NCI-H2107 treated with DMSO at 0.1 percent for 48 hours (cell line): ENCODE data around the gene BCKDHA.
"Not testable (repeated sequence)": the region's sequence is repeated elsewhere in the genome, so short reads cannot be mapped to it uniquely, and the experiment has no call there.

Experiments used
- DNase-seq: peaks from one replicate; lab custom pipeline; 2025; ENCODE audit not compliant: unreplicated experiment; lab: John Stamatoyannopoulos, UW

The BCKDHA gene

GRCh38 chr19:41443813-41444455 lies 46.3 kb downstream of the BCKDHA start:
- DNase-seq: no peak

DNA sequence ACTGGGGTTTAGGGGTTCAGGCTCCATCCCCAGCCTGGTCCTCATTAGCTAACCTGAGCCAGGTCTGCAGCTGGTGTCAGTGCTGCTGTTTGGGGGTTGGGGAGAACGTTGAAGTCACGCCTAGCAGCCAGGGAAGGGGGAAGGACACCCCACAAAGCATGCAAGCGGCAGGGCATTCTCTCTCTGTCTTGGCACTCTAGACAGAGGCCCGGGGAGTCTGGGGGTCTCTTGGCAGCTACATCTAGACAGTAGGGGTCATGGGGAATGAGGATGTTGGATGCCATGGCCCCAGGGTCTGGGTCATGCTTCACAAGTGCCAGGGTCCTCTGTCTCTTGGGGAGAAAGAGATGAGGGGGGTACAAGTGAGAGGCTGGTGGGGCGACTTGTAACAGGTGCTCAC lies 48.0 kb downstream of the BCKDHA start:
- no peak for DNase-seq

- no peak for DNase-seq
Measured at GRCh38 chr19:41447732-41448332, 50.2 kb downstream of the BCKDHA start.

DNA sequence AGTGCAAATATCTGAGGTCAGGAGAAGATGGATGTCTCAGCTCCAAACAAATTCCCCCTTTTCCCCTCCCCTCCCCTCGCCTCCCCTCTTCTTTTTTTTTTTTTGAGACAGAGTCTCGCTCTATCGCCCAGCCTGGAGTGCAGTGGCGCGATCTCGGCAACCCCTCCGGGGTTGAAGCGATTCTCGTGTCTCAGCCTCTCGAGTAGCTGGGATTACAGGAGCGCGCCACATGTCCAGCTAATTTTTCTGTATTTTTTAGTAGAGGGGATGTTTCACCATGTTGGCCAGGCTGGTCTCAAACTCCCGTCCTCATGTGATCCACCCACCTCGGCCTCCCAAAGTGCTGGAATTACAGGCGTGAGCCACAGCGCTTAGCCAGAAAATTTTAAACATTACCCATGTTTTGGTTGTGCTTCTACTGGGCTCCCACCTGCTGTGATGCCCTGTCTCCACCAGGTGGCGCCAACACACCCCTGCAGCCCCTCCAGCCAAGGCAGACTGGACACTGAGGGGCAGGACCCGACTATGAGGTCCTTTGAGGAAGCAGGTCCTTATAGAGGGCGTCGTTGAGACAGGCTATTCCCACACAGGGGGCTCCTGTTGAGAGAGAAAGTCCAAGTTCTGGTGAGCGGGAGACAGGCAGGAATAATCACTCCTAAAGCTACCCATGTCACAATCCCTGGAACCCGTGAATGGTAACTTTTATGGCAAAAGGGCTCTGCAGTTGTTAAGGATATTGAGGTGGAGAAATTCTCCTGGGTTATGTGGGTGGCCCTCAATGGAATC lies 51.7 kb downstream of the BCKDHA start:
- no peak for DNase-seq

GRCh38 chr19:41449865-41450178 lies 52.2 kb downstream of the BCKDHA start:
- DNase-seq: no peak

DNA sequence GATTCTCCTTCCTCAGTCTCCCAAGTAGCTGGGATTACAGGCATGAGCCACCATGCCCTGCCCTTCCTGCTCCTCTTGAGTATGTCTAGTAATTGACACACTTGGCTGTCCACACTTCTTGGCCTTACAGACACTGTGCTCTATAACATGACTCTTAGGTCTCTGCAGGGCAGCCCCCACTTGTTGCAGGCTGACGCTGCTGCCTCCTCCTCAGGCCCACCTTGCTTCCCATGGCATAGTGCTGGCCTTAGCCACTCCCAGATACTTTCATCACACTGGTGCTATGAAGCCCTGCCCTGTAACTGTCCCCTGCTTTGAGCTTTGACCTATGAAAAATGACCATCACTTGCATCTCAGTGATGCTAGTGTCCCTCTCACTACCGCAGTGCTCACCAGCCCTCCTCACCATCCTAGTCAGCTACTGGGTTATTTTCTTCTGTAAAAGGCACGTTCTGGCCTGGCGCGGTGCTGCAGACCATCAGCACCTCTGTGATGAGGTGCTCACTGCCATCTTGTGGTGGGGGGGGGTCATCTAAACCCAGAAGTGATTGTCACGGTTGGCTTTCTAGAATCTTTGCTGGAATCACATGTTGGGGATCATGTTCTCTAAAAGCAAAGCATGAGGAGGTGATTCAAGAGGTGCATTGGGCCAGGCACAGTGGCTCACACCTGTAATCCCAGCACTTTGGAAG lies 55.1 kb downstream of the BCKDHA start:
- DNase-seq: no peak

DNA sequence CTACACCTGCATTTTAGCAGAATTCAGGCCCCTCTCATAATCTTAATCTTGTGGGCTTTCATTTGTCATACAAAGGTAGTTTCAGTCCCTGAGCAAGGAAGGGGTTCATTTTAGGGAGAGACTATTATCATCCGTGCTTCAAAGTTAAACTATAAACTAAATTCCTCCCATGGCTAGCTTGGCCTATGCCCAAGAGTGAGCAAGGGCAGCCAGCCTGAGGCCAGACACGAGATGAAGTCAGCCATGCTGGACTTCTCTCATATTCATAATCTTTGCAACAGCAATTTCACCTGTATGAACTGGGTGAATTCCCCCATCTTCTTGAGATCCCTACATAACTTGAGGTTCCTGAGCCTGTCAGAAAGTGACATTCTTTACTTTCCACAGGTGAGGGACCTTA lies 58.3 kb downstream of the BCKDHA start:
- DNase-seq: no peak

DNA sequence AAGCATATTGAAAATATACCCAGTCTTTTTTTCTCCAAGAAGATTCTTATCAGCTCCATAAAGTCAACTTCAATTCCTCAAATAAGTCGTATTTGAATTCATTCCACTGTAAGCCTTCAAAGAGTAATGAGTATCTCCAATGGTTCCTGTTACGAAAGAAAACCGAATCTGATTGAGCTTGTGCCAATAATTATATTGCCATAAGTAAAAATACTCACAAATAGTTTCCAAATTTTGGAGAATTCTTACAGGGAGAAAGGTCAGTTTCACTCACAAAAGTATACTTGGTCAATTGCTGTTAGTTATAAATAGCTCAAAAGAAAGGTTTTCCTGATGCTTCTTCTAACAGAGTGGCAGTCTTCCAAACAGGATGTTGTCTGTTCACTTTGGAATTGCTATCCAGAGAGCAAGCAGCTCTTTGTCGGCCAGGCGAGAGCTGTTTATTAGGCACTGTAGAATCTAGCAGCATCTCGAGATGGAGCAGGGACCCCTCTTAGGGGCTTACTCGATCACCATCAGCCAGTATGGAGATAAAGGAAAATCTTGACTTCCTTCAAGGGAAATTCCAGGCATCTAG lies 58.8 kb downstream of the BCKDHA start:
- no peak for DNase-seq

DNA sequence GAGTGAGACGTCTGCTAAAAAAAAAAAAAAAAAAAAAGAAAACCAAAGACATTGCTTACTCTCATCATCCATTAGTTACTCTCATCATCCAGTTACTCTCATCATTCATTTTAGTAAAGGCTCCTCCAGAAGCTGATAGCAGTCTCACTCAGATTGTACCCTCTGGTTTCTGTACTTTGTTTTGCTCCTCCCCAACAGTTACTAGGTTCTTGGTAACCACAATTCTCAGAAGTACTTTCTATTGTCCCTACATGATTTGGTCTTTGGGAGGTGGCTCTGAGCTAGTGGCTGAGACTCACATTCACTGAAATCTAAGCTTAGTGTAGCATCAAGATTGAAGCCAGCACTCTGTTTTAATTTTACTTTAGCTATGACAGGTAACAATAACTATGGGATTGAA lies 59.6 kb downstream of the BCKDHA start:
- DNase-seq: no peak

- no peak for DNase-seq
Measured at GRCh38 chr19:41462497-41462896, 64.9 kb downstream of the BCKDHA start.

DNA sequence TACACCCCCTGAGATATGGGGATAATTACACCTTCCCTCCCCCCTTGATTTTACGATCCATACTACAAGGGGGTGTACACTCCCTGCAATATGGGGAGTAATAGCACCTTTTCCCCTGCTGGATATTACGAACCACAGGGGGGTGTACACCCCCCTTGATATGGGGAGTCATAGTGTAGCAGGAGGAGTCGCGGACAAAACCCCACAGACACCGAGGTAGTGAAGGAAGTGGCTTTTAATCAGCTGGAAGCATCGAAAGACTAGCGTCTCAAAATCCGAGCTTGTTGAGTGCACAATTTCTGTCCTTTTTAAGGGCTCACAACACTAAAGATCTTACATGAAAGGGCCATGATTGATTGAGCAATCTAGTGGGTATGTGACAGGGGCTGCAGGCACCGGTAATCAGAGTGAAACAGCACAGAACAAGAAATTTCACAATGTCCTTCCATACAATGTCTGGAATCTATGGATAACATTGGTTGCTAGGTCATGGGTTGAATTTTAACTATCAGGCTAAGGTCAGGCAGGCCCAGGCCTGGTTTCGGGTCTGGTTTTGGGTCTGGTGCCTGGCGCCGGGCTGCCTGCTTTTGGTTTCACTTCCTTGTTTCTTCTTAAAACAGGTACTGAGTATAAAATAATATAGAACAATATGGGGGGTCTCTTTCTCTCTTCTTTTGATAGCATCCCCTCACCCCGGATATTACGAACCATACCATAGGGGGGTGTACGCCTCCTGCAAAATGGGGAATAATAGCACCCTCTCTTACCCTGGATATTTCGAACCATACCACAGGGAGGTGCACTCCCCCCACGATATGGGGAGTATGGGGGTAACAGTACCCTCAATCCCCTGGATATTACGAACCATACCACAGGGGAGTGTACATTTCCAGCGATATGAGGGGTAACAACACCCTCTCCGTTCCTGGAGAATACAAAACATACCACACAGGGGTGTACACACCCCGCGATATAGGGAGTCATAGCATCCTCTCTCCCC lies 65.9 kb downstream of the BCKDHA start:
- not testable (repeated sequence) for DNase-seq
